BLaER1 treated with 17β-estradiol and CSF1 and Interleukin-3, amounts not matched to agents 10 nM and 100 nM (cell line): ENCODE data around the gene NRBP1.

Experiments
- H3K27ac ChIP-seq, 11 experiments: shearing (Covaris generic); formaldehyde crosslinking; 2 replicates each; pipeline ENCODE4 v1.8.1; 2022
- H3K27me3 ChIP-seq, 11 experiments: shearing (Covaris generic); formaldehyde crosslinking; 2 replicates each; pipeline ENCODE4 v1.8.1; 2022
- H3K36me3 ChIP-seq, 11 experiments: shearing (Covaris generic); formaldehyde crosslinking; 2 replicates each; pipeline ENCODE4 v1.8.1; 2022
- H3K4me1 ChIP-seq, 10 experiments: shearing (Covaris generic); formaldehyde crosslinking; 2 replicates each; pipeline ENCODE4 v1.8.1; 2022
- H3K4me2 ChIP-seq, 11 experiments: shearing (Covaris generic); formaldehyde crosslinking; 2 replicates each; pipeline ENCODE4 v1.8.1; 2022
- H3K4me3 ChIP-seq, 10 experiments: shearing (Covaris generic); formaldehyde crosslinking; 2 replicates each; pipeline ENCODE4 v1.8.1; 2022
- H3K9ac ChIP-seq, 11 experiments: shearing (Covaris generic); formaldehyde crosslinking; 2 replicates each; pipeline ENCODE4 v1.8.1; 2022
- H3K9me3 ChIP-seq, 11 experiments: shearing (Covaris generic); formaldehyde crosslinking; replicated peaks in 1 of 11; 2 replicates each; pipeline ENCODE4 v1.8.1; 2022
- H4K20me1 ChIP-seq, 11 experiments: shearing (Covaris generic); formaldehyde crosslinking; 2 replicates each; pipeline ENCODE4 v1.8.1; 2022
- Cebpa-rat ChIP-seq, 11 experiments: shearing (Covaris generic); IDR thresholded peaks; 2 replicates each; pipeline ENCODE4 v1.8.1; 2022

NRBP1 gene

GRCh38 chr2:27451095-27451494, 22.7 kb downstream of the NRBP1 start:
- Histone ChIP-seq H3K4me3 (no peak overlapping the region), H3K9ac (no peak overlapping the region), H3K27ac (no peak overlapping the region), H3K9me3 (no peaks in the 10 kb centered on the region), H3K4me2 (no peak overlapping the region), H3K4me1 (peaks cover 0 to 4% (median under 1%) of the 10 kb centered on the region in 10 experiments; a peak in 4 of 20 replicates), H4K20me1 (no peaks in the 10 kb centered on the region), H3K27me3 (no peaks in the 10 kb centered on the region), H3K36me3 (peaks cover 48 to 96% (median 78%) of the 10 kb centered on the region in 11 experiments)
- no peak for TF ChIP-seq Cebpa-rat (IDR thresholded peaks at IDR 0.05)

- H3K4me2 ChIP-seq: no peak overlapping the region
- H4K20me1 ChIP-seq: no peaks in the 10 kb centered on the region; a peak in 1 of 22 replicates
- H3K4me3 ChIP-seq: no peak overlapping the region
- H3K36me3 ChIP-seq: peaks cover 61 to 100% (median 82%) of the 10 kb centered on the region in 11 experiments
- peaks cover 0 to 5% (median 0%) of the 10 kb centered on the region in 10 experiments; a peak in 1 of 20 replicates for H3K4me1 ChIP-seq
- TF ChIP-seq Cebpa-rat (IDR thresholded peaks at IDR 0.05): no peak
- no peaks in the 10 kb centered on the region for H3K27me3 ChIP-seq
- H3K9ac ChIP-seq: no peak overlapping the region
- H3K27ac ChIP-seq: no peak overlapping the region
- H3K9me3 ChIP-seq: no peaks in the 10 kb centered on the region
These were observed 25.5 kb downstream of the NRBP1 start for GRCh38 chr2:27453968-27454367.

- no peak overlapping the region for H3K4me3 ChIP-seq
- no peaks in the 10 kb centered on the region for H3K9me3 ChIP-seq
- no peak overlapping the region for H3K4me2 ChIP-seq
- no peak overlapping the region for H3K27ac ChIP-seq
- peaks cover 0 to 4% (median 0%) of the 10 kb centered on the region in 10 experiments; a peak in 1 of 20 replicates for H3K4me1 ChIP-seq
- no peak overlapping the region for H3K9ac ChIP-seq
- peaks cover 42 to 87% (median 73%) of the 10 kb centered on the region in 11 experiments for H3K36me3 ChIP-seq
- H3K27me3 ChIP-seq: no peaks in the 10 kb centered on the region
- no peaks in the 10 kb centered on the region; a peak in 1 of 22 replicates for H4K20me1 ChIP-seq
- TF ChIP-seq Cebpa-rat (IDR thresholded peaks at IDR 0.05): no peak
These were observed 32.7 kb downstream of the NRBP1 start for GRCh38 chr2:27461118-27461517.

- no peaks in the 10 kb centered on the region for H3K4me1 ChIP-seq
- H3K36me3 ChIP-seq: peaks cover 10 to 65% (median 43%) of the 10 kb centered on the region in 11 experiments
- H4K20me1 ChIP-seq: no peaks in the 10 kb centered on the region
- no peak overlapping the region for H3K4me2 ChIP-seq
- H3K27ac ChIP-seq: no peak overlapping the region
- H3K27me3 ChIP-seq: no peaks in the 10 kb centered on the region
- H3K9me3 ChIP-seq: no peaks in the 10 kb centered on the region
- H3K4me3 ChIP-seq: no peak overlapping the region
- no peak overlapping the region for H3K9ac ChIP-seq
- no peak for TF ChIP-seq Cebpa-rat (IDR thresholded peaks at IDR 0.05)
These were observed 36.0 kb downstream of the NRBP1 start for GRCh38 chr2:27464443-27464842.

GRCh38 chr2:27471961-27472360, 43.5 kb downstream of the NRBP1 start:
- no peak overlapping the region for H3K9ac ChIP-seq
- H3K9me3 ChIP-seq: no peaks in the 10 kb centered on the region
- no peak for TF ChIP-seq Cebpa-rat (IDR thresholded peaks at IDR 0.05)
- H4K20me1 ChIP-seq: no peaks in the 10 kb centered on the region
- no peaks in the 10 kb centered on the region for H3K4me1 ChIP-seq
- H3K27ac ChIP-seq: no peak overlapping the region
- H3K27me3 ChIP-seq: no peaks in the 10 kb centered on the region
- H3K4me3 ChIP-seq: no peak overlapping the region
- no peak overlapping the region for H3K4me2 ChIP-seq
- peaks cover 32 to 59% (median 50%) of the 10 kb centered on the region in 11 experiments for H3K36me3 ChIP-seq

- Histone ChIP-seq H3K27me3 (no peaks in the 10 kb centered on the region), H3K4me1 (peaks cover 15 to 41% (median 28%) of the 10 kb centered on the region in 10 experiments), H4K20me1 (no peaks in the 10 kb centered on the region), H3K36me3 (peaks cover 32 to 52% (median 44%) of the 10 kb centered on the region in 11 experiments), H3K27ac (no peak overlapping the region), H3K4me3 (no peak overlapping the region), H3K4me2 (peak overlapping the region in 2 of 11 experiments; percentile 14 to 41; a peak in 2 of 22 replicates), H3K9ac (no peak overlapping the region), H3K9me3 (no peaks in the 10 kb centered on the region)
- no peak for TF ChIP-seq Cebpa-rat (IDR thresholded peaks at IDR 0.05)
These were observed 57.1 kb downstream of the NRBP1 start for GRCh38 chr2:27485496-27485895.

GRCh38 chr2:27489118-27489497, 60.7 kb downstream of the NRBP1 start:
- TF ChIP-seq Cebpa-rat (IDR thresholded peaks at IDR 0.05): no peak
- Histone ChIP-seq H3K9ac (peak overlapping the region; percentile 57 to 72 (median 68); a peak in 21 of 22 replicates), H3K27me3 (peaks cover 2 to 9% (median 6%) of the 10 kb centered on the region in 11 experiments; a peak in 20 of 22 replicates), H3K4me3 (peak overlapping the region; percentile 63 to 81 (median 70)), H3K4me2 (peak overlapping the region; percentile 80 to 98 (median 95)), H3K27ac (peak overlapping the region in 7 of 11 experiments; percentile 6 to 64 (median 25); a peak in 9 of 22 replicates), H3K9me3 (no peaks in the 10 kb centered on the region), H4K20me1 (no peaks in the 10 kb centered on the region), H3K4me1 (peaks cover 15 to 41% (median 28%) of the 10 kb centered on the region in 10 experiments), H3K36me3 (peaks cover 8 to 16% (median 11%) of the 10 kb centered on the region in 11 experiments; a peak in 19 of 22 replicates)

GRCh38 chr2:27489498-27490397, 61.3 kb downstream of the NRBP1 start, which contains the start of gene IFT172:
Gene IFT172, minus strand, starts transcription at chr2:27489743. Its CDS starts 90 bp downstream, at chr2:27489653.
- Histone ChIP-seq H3K36me3 (peaks cover 3 to 10% (median 7%) of the 10 kb centered on the region in 11 experiments; a peak in 16 of 22 replicates), H3K27ac (peak within 1 kb of the TSS in 7 of 11 experiments; percentile 6 to 64 (median 25); a peak in 9 of 22 replicates)

More at GRCh38 chr2:27489498-27490397, 61.3 kb downstream of the NRBP1 start, which contains the start of gene IFT172:
- Histone ChIP-seq H3K9me3 (peaks cover 0 to 6% (median 0%) of the 10 kb centered on the region in 11 experiments; a peak in 3 of 22 replicates), H3K4me2 (peak within 1 kb of the TSS; percentile 80 to 98 (median 95)), H4K20me1 (no peaks in the 10 kb centered on the region), H3K9ac (peak within 1 kb of the TSS; percentile 57 to 72 (median 68); a peak in 21 of 22 replicates), H3K27me3 (peaks cover 8 to 15% (median 13%) of the 10 kb centered on the region in 11 experiments), H3K4me1 (peaks cover 15 to 41% (median 28%) of the 10 kb centered on the region in 10 experiments), H3K4me3 (peak within 1 kb of the TSS; percentile 63 to 81 (median 70))
- TF ChIP-seq Cebpa-rat (IDR thresholded peaks at IDR 0.05): no peak
